GM12872 (cell line): Measurements from ENCODE around the gene GOLIM4.

Source experiments
- TF ChIP-seq, protein P1 (sequence below): IDR thresholded peaks from 3 replicates; pipeline ENCODE4 v1.5.1; 2011; ENCODE audit warnings: low read depth, mild to moderate bottlenecking, low read length, moderate library complexity; ENCODE audit not compliant: insufficient read depth

Gene GOLIM4, protein sequence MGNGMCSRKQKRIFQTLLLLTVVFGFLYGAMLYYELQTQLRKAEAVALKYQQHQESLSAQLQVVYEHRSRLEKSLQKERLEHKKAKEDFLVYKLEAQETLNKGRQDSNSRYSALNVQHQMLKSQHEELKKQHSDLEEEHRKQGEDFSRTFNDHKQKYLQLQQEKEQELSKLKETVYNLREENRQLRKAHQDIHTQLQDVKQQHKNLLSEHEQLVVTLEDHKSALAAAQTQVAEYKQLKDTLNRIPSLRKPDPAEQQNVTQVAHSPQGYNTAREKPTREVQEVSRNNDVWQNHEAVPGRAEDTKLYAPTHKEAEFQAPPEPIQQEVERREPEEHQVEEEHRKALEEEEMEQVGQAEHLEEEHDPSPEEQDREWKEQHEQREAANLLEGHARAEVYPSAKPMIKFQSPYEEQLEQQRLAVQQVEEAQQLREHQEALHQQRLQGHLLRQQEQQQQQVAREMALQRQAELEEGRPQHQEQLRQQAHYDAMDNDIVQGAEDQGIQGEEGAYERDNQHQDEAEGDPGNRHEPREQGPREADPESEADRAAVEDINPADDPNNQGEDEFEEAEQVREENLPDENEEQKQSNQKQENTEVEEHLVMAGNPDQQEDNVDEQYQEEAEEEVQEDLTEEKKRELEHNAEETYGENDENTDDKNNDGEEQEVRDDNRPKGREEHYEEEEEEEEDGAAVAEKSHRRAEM

DNA sequence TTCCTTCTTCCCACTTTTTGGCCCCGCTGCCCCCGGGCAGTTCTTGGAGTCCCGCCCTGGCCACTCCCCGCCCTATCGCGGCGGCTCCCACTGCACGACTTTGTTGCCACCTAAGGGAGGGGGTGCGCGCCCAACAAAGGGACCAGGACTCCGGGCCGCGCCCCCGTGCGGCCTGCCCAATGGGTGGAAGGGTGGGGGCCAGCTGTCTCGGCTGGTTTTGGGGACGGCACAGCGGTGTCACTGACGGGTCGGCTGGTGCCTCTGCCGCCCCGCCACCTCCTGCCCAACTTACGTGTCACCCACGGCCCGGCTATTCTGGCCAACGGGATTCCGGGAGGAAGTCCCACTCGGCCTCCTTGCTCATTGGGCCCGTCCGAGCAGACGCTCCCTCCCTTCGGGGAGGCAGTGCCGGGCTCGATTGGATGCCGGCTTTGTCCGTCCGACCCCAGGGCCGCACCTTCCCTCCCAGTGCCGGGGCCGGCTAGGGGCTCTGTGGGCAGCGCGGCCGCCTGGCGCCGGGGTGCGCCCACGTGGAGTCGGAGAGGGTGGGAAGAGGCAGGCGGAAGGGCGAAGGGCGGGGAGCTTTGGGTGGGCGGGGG lies at the start of gene GOLIM4:
Gene GOLIM4 (minus strand): TSS at position 314 of the 599 bp plus-strand sequence. CDS start 639 bp downstream, outside the sequence.
- TF ChIP-seq, protein P1, sequence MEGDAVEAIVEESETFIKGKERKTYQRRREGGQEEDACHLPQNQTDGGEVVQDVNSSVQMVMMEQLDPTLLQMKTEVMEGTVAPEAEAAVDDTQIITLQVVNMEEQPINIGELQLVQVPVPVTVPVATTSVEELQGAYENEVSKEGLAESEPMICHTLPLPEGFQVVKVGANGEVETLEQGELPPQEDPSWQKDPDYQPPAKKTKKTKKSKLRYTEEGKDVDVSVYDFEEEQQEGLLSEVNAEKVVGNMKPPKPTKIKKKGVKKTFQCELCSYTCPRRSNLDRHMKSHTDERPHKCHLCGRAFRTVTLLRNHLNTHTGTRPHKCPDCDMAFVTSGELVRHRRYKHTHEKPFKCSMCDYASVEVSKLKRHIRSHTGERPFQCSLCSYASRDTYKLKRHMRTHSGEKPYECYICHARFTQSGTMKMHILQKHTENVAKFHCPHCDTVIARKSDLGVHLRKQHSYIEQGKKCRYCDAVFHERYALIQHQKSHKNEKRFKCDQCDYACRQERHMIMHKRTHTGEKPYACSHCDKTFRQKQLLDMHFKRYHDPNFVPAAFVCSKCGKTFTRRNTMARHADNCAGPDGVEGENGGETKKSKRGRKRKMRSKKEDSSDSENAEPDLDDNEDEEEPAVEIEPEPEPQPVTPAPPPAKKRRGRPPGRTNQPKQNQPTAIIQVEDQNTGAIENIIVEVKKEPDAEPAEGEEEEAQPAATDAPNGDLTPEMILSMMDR, result no peak

DNA sequence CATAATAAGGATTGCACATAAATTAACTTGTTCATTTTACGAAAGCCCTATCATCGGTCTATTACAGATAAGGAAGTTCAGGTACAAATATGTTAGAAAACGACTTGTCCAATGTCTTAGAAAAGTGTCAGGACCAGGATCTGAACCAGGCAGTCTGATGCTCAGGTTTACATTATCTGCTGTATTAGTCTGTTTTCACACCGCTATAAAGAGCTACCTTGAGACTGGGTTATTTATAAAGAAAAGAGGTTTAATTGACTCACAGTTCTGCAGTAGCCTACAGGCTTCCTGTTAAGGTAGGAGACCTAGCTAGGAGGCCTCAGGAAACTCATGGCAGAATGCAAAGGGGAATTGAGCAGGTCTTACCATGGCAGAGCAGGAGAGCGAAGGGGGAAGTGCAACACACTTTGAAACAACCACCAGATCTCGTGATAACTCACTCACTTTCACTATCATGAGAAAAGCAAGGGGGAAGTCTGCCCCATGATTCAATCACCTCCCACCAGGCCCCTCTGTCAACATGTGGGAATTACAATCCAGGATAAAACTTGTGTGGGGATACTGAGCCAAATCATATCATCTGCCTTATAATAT lies 45.8 kb upstream of the GOLIM4 start:
- TF ChIP-seq, protein P1, result no peak

DNA sequence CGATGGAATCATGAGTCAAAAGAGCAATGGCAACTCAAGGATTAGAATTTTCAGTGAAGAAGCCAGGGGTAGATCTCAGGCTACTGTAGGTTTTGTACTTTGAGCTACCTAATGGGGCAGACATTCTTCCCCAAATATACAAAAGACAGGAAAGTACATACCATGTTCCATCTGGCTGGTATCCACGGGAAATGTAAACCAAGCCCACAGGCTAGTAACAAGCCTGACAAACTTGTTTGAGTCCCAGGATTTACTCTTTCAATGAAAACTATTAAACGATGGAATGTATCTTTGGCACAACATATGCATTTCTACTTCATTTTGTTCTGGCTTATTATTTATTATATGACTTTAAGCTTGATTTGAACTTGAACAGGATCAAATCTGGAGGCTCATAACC lies 44.2 kb upstream of the GOLIM4 start:
- TF ChIP-seq, protein P1, result no peak

DNA sequence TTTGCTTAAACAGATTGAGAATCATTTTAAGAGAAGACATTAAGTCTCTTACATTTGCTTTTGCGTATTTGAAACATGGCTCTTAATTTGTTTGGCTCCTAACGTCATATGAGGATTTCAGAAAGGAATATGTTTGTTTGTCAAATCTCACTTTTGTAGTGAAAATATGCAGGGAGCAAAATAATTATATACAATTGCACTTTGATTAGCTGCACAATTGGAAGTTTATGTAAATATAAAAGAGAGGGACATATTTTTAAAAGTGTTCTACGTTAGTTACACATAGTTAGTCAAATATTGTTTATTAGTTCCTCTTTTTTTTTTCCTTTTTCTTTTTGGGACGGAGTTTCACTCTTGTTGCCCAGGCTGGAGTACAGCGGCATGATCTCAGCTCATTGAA lies 42.7 kb upstream of the GOLIM4 start:
- TF ChIP-seq, protein P1, result no peak

DNA sequence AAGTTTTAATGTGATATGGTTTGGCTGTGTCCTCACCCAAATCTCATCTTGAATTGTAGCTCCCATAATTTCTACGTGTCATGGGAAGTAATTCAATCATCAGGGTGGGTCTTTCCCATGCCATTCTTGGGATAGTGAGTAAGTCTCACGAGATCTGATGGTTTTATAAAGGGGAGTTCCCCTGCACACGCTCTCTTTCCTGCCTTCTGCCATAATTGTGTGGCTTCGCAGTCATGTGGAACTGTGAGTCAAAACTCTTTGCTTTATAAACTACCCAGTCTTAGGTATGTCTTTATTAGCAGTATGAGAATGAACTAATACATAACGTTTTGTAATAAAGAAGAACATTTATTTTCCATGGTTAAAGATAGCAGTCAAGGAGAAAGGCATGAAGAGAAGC lies 39.2 kb upstream of the GOLIM4 start:
- TF ChIP-seq, protein P1, result no peak

DNA sequence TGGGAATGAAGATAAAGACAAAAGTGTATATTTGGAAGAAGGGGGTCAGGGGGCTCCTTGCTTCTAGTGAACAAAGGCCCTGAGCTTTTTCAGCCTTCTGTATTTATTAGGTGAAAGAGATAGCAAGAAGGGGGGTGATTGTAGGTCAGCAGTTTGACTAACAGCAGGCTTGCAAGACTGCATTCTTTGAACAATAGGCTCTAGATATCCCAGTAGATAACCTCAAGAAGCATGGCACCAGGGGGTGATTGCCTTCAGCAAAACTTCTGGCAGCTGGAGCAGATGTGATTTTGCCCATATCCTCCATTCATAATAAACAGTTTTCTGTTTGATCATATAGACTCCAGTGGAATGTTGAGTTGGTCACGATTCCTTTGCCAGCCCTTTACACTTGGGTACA lies 31.7 kb upstream of the GOLIM4 start:
- TF ChIP-seq, protein P1, result no peak

DNA sequence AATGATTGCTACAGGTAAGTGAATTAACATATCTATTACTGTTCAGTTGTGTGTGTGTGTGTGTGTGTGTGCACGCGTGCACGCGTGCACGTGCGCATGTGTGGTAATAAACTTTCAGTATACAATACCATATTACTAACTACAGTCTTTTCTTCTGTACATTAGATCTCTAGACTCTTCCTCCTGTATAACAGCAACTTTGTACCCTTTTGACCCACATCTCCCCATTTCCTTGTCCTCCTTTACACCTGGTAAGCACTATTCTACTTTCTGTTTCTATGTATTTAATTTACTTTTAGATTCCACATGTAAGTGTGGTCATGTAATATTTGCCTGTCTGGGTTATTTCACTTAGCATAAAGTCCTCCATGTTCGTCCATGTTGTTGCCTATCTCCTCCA lies 29.1 kb upstream of the GOLIM4 start:
- TF ChIP-seq, protein P1, result no peak
